Measurements from ENCODE around the gene TULP4.
"Not testable (repeated sequence)": the region's sequence is repeated elsewhere in the genome, so short reads cannot be mapped to it uniquely, and the experiment has no call there.

TULP4 gene

DNA sequence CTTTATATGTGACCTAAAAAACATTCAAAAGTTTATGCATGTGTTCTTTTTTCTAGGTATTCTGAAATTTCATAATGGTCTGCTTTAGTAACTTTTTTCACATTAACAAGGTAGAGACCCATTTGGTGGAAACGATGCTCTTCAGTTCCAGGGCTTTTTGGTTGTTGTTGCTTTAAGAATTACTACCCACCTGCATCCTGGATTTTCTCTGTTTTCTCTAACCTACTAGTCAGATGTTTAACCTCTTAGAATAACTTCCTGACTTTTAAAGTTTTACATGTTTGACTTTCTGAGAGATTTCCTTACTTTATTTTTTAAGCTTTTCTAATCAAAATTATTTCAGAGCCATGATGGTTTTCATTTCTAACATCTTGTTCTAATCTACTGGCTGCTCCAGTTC is 14.9 kb downstream of the TULP4 start:
- no peak for DNase-seq (ENCODE audit: low read depth in 2 of 2)

DNA sequence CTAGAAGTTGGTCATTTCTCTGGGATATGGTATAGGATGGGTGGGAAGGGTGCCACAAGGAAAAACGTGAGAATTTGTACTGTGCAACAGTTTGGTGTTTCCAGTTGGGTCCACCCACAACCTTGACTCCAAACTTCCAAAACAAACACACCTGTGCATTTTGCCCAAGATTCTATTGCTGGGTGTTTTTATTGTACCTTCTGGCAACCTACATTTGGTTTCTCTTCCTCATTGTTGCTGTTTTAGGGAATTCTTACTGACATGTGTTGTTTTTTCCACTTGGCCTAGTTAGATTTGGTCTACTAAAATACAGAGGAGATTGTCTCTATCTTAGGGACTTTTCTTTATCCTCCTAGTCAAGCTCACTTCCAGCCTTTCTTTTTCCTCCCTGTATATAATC is 16.7 kb downstream of the TULP4 start:
- DNase-seq (ENCODE audit: low read depth in 2 of 2): no peak

DNA sequence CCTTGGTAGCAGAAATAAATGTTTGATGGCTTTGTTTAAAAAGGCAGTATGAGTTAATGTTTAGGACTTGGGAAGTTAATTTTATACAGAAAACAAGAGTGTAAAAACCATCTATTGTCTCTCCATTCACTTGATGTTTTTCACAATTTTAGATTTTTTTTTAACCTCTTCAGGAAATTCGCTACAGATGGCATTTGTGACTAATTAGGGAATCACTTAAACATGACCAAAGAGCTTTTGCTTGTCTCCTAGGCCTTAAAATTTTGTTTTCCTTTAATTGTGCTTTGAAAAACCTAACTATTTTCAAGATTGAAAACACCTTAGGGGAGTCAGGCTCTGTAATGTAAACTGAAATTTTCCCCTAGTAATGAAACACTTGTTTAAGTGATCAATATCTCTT is 17.3 kb downstream of the TULP4 start:
- no peak for DNase-seq (ENCODE audit: low read depth in 2 of 2)

DNA sequence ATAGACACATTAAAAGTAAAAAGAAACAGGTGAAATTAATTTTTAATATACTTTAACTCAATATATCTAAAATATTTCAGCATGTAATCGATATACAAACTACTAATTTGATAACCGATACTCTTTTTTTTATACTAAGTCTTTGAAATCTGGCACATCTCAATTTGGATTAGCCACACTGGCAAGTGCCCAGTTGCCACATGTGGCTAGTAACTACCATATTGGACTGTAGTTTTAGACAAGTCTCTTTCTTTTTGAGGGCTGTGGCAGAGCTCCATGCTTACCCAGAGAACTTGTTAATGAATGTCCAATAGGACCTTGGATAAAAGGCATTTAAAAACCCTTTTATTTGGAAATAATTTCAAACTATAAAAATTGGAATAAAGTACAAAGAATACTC is 17.8 kb downstream of the TULP4 start:
- no peak for DNase-seq (ENCODE audit: low read depth in 2 of 2)

DNA sequence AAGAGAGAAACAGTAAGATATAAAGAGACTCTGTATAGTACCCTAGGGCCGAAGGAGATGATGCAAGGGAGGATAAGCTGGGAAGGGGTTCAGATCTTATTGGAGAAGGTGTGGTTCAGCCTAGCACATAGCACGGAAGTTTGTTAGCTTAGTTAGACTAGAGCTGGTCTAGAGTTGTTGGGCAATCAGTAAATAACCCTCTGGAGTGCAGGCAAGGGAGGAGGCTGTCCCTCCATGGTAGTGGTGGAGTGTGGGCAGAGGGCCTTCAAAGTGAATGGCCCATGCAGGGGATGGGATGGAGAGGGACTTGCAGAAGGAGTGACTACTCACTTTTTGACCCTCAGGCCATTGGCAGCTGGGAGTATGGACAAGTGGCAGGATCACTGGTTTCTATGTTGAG is 20.0 kb downstream of the TULP4 start:
- DNase-seq (ENCODE audit: low read depth in 2 of 2): no peak

DNA sequence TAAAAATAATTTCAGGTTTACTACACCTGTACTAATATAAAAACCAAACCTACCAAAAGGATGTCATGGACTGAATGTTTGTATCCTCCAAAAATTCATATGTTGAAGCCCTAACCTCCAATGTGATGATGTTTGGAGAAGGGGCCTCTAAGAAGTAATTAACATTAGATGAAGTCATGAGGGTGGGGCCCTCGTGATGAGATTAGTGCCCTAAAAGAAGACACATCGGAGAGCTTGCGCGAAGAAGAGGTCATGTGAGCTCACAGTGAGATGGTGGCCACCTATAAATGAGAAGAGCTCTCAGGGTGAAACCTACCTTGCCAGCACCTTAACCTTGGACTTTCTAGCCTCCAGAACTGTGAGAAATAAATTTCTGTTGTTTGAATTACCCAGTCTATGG is 20.8 kb downstream of the TULP4 start:
- no peak for DNase-seq (ENCODE audit: low read depth in 2 of 2)

DNA sequence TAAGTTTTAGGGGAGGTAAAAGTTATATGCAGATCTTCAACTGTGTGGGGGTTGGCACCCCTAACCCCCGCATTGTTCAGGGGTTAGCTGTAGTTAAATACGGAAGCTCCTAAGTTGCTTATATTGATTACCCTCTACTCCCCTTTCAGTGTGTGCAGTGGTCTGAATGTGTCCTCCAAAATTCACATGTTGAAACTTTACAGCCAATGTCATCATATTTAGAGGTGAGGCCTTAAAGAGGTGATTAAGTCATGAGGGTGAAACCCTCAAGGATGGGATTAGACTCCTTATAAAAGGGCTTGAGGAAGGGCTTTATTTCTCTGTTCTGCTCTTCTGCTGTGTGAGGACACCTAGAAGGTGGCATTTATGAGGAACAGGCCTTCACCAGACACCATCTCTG is 22.3 kb downstream of the TULP4 start:
- no peak for DNase-seq (ENCODE audit: low read depth in 2 of 2)

DNA sequence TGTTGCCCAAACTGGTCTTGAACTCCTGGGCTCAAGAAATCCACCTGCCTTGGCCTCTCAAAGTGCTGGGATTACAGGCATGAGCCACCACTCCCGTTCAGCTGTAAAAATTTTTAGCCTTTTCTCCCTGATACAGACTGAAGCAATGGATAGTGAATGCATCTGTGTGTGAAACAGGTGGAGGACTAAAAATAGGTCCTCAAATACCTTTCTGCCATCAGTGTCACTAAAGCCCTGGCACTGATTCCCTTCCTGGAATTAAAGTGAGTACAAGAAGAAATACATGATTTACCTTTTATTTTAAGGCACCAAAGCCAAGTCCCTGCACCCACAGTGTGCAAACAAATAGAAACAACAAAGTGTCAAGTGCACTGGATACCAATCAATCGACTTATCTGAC is 25.1 kb downstream of the TULP4 start:
- DNase-seq (ENCODE audit: low read depth in 2 of 2): no peak

DNA sequence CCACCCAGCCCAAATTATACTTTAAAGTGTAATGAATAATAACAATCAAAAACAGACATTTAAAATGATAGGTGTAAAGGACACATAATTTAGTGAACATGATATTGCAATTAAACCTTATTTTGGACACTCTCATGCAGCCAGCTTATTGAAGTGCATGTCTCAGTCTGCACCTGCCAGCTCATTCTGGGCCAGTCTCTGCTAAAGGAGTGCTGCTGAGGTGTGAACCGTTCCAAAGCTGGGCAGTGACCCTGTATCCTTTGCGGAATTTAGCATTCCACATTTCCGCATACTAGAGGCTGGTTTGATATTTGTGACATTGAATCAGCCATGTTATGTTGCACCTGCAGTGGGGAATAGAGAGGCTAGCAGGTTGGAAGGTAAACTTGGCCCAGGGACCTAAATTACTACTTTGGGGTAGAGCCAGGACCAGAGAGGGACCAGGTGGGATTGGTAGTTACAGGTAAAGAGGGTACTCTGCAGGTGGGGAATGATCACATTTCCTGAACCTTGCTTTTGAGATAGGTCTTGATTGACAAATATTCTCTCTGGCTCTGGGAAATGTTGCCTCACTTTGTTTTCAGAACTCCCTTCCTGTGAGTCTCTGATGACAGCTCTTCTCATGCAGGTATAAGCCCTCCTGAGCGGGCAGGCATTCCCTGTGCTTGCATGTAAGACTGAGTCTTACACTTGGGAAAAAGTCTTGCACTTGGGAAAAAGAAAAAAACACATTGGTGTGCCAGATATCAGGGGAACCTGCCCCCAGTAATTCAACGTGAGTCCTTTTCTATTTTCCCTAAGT is 26.2 kb downstream of the TULP4 start:
- no peak for DNase-seq (ENCODE audit: low read depth in 2 of 2)

DNA sequence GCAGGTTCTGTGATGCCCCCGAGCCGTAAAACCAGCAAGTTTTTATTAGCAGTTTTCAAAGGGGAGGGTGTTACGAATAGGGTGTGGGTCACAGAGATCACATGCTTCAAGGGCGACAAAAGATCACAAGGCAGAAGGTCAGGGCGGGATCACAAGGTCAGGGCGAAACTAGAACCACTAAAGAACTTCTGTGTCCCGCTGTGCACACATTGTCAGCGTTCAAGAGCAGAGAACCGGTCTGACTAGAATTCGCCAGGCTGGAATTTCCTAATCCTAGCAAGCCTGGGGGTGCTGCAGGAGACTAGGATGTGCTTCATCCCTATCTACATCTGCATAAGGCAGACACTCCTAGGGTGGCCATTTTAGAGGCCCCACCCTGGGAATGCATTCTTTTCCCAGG is 26.9 kb downstream of the TULP4 start:
- DNase-seq (ENCODE audit: low read depth in 2 of 2): not testable (repeated sequence)

DNA sequence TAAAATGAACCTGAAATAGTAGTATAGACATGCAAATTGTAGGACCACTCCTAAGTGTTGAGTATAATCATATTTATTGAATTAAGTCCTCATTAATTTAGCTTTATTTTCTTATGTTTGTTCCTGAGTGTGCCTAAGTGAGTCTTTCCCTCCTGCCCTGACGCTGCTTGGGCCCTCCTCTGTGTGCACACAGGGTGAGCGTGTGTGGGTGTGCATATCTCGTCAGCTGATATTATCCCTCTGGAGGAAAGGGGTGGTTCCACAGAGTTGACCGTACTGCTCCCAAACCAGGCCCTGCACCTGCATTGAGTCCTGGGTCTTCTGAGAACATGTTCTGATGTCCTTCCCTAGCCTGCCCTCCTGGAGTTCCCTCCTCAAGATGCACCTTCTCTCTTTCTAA is 28.0 kb downstream of the TULP4 start:
- DNase-seq (ENCODE audit: low read depth in 2 of 2): no peak

DNA sequence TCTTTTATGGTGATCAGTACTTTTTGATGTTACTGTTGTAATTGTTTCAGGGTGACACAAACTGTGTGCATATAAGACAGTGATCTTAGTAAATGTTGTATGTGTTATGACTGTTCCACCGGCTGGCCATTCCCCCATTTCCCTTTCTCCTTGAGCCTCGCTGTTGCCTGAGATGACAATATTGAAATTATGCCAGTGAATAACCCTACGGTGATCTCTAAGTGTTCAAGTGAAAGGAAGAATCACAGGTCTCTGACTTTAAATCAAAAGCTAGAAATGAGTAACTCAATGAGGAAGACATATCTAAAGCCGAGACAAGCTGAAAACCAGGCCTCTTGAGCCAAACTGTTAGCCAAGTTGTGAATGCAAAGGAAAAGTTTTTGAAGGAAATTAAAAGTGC is 32.3 kb downstream of the TULP4 start:
- DNase-seq (ENCODE audit: low read depth in 2 of 2): no peak

DNA sequence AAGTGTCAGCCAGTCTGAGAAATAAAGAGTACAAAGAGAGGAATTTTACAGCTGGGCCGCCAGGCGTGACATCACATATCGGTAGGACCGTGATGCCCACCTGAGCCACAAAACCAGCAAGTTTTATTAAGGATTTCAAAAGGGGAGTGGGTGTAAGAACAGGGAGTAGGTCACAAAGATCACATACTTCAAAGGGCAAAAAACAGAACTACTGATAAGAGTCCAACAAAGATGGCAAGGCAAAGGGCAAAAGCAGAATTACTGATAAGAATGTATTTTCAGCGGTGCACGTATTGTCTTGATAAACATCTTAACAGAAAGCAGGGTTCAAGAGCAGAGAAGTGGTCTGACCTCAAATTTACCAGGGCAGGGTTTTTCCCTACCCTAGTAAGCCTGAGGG is 33.2 kb downstream of the TULP4 start:
- not testable (repeated sequence) for DNase-seq (ENCODE audit: low read depth in 2 of 2)

DNA sequence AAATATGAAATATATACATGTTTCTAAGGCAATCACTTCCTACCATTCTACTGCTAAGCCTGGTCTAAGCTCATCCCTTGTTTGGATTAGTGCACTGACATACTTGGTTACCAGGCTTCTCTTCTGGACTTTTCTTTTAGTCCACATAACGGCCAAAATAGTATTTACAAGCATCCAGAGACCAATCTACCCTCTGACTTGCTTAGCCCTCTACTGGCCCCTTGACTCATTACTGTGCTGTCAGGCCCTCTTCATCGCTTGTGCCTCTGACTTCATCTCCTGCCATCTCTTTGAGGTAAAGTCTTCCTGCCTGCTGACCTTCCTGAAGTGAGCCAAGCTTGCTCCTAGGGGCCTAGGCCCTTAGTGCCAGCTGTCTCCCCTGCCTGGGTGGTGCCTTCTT is 35.1 kb downstream of the TULP4 start:
- no peak for DNase-seq (ENCODE audit: low read depth in 2 of 2)

DNA sequence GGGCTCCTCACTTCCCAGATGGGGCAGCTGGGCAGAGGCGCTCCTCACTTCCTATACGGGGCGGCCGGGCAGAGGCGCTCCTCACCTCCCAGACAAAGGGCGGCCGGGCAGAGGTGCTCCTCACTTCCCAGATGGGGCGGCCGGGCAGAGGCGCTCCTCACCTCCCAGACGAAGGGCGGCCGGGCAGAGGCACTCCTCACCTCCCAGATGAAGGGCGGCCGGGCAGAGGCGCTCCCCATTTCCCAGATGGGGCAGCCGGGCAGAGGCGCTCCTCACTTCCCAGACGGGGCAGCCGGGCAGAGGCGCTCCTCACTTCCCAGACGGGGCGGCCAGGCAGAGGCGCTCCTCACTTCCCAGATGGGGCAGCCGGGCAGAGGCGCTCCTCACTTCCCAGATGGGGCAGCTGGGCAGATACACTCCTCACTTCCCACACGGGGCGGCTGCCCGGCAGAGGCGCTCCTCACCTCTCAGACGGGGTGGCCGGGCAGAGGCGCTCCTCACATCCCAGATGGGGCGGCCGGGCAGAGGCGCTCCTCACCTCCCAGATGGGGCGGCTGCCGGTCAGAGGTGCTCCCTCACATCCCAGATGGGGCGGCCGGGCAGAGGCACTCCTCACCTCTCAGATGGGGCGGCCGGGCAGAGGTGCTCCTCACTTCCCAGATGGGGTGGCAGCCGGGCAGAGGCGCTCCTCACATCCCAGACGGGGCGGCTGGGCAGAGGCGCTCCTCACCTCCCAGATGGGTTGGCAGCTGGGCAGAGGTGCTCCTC is 36.7 kb downstream of the TULP4 start:
- not testable (repeated sequence) for DNase-seq (ENCODE audit: low read depth in 2 of 2)

DNA sequence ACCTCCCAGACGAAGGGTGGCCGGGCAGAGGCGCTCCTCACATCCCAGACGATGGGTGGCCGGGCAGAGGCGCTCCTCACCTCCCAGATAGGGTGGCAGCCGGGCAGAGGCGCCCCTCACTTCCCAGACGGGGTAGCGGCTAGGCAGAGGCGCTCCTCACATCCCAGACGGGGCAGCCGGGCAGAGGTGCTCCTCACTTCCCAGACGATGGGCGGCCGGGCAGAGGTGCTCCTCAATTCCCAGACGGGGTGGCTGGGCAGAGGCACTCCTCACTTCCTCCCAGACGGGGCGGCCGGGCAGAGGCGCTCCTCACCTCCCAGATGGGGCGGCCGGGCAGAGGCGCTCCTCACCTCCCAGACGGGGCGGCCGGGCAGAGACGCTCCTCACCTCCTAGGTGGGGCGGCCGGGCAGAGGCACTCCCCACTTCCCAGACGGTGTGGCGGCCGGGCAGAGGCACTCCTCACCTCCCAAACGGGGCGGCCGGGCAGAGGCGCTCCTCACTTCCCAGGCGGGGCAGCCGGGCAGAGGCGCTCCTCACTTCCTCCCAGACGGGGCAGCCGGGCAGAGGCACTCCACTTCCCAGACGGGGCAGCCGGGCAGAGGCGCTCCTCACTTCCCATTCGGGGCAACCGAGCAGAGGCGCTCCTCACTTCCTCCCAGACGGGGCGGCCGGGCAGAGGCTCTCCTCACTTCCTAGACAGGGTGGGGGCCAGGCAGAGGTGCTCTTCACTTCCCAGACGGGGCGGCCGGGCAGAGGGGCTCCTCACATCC is 37.4 kb downstream of the TULP4 start:
- DNase-seq (ENCODE audit: low read depth in 2 of 2): not testable (repeated sequence)

DNA sequence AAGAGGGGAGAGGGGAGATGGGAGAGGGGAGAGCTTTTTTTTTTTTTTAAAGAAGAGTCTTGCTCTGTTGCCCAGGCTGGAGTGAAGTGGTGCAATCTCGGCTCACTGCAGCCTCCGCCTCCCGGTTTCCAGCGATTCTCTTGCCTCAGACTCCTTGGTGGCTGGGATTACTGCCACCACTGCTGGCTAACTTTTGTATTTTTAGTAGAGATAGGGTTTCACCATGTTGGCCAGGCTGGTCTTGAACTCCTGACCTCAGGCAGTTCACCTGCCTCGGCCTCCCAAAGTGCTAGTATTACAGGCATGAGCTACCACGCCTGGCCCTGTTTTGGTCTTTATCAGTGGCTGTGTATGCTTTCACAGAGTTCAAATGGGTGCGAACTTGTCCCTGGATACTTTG is 38.5 kb downstream of the TULP4 start:
- not testable (repeated sequence) for DNase-seq (ENCODE audit: low read depth in 2 of 2)

DNA sequence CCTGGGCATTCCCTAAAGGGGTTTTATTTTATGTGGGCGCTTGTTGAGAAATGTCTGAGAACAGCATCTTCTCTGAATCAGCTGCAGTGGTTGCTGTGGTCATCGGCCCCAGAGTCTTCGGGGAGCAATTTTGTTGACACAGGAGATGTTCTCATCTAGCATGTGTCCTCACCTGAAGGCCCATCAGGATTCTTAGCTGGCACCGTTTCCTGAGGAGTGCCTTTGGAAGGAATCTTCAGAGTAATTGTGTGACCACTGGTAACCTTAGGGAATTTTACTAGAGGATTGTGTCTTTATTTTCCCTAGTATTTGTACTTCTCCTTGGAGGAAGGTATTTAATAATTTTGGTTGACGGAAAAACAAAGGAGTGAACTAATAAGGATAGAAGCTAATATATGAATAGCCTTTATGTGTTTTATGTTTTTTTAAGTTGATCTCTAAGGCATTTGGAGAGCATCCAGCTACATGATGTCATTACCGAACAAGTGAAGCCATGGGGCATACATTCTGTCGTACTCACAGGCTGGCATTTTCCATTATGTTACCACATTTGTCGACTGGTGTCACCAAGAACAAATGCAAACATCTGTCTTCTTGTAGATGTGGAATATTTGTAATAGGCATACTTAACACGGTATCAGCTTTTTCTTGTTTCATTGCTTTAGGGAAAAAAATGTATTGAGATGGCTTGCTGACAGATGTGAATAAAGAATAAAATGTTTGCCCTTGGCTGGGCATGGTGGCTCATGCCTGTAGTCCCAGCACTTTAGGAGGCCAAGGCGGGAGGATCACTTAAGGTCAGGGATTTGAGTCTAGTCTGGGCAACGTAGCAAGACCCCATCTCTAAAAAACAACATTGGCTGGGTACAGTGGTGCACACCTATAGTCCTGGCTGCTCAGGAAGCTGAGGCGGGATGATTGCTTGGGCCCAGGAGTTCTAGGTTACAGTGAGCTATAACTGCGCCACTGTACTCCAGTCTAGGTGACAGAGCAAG is 41.9 kb downstream of the TULP4 start:
- DNase-seq (ENCODE audit: low read depth in 2 of 2): no peak

DNA sequence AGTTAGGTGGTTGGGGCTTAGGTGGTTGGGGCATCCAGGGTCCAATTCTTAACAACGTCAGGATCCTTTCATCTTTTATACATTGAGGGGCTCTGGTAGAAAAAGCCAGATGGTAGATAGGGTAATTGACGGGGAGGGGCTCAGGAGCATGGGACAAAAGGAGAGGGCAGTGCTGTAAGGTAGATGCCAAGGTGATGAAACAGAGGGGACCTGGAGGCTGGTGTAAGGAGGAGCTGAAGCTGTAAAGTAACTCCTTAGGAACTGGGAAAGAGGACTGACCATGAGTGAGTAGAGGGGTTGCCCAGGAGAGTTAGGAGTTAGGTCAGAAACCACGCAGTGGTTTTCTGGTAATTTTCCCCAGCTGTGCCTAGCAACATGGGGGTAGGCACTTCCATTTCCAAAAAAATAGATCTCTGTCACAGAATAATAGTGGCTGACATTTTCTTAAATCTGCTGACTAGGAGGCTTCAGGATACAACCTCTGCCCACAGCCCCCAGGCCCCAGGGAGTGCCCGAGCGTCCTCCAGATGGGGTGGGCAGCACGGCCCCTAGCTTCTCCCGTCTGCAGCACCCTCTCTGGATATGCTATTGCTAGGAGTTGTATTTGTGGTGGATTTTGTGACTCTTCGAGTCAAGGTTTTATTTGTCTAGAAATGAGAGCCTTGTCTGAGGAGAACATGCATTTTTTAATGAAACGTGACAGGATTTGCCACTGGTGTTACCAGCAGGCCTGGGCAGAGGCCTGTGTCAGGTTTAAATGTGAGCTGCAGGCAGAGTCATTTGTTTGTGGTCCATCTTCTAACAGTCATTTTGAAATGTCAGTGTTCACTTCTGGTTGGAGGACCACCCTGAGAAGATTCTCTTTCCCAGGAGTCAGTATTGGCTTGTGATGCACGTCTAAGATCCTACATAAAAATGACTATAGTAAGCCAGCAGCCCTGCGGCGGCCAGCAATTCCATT is 44.6 kb downstream of the TULP4 start:
- no peak for DNase-seq (ENCODE audit: low read depth in 2 of 2)

DNA sequence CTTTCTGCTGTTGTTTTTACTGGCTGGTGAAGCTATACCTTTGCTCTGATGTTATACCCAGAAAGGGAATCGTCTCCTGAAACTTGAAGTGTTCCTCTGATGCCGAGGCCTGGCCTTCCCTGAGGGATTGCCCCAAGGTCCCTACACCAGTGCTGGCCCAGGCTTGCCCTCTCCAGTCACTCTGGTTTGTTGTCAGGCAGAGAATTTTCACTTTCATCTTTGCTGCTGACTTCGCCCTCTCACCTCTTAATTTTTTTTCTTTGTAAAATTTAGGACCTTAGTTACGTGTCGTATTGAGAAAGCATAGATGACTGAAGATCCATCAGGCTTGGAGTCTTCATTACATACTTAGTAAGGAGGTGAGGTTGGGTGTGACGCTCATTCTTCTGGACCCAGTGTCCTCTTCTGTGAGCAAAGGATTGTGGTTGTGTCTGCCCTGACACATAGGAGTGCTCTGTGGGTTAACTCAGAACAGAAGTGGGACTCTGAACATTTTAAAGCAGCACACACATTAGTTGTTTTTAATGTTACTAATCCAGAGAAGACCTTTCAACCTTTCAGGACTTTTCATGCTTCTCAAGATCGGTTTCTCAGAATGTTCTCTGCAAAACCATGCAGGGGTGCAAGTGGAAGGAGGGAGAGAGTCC is 45.4 kb downstream of the TULP4 start:
- DNase-seq (ENCODE audit: low read depth in 2 of 2): no peak

Data from stimulated activated CD4-positive, alpha-beta T cell treated with anti-CD3 and anti-CD28 coated beads, Interleukin-1b, Interleukin-23, amount 100 ng/mL, for 4 hours (primary cell).